Activated T-cell treated with anti-CD3 and anti-CD28 coated beads for 48 hours (primary cell): Measurements from ENCODE around the gene RABIF.
"Not testable (repeated sequence)": the region's sequence is repeated elsewhere in the genome, so short reads cannot be mapped to it uniquely, and the experiment has no call there.

ENCODE experiments used
- DNase-seq: peaks from one replicate; pipeline ENCODE4 v3.0.0-alpha.2; 2020; ENCODE audit warnings: low read depth

Gene RABIF

GRCh38 chr1:202834771-202835547, 54.0 kb downstream of the RABIF start:
- peak; percentile 17 for DNase-seq

- DNase-seq, result no peak
These were observed 57.0 kb downstream of the RABIF start for GRCh38 chr1:202831906-202832305.

- DNase-seq, result not testable (repeated sequence)
These were observed 59.7 kb downstream of the RABIF start for GRCh38 chr1:202829223-202829622.
